AG04450 (cell line): ENCODE data around the gene EIF2D. TPM values are rescaled to one million over a fixed set of nuclear protein-coding genes. Genes with fewer than 3 reads are reported as not detected.
A peak's percentile ranks its signal among the peaks of the same experiment; 100 is the strongest.

ENCODE experiments used
- CTCF ChIA-PET: fragments of 300-600, 350-600 bp; formaldehyde crosslinking; extraction: SDS; loops from one replicate; lab custom pipeline; 2022; ENCODE audit warnings: antibody characterized with exemption, inconsistent platforms; lab: Charles Lee
- POLR2A ChIA-PET: fragments of 350-600 bp; formaldehyde crosslinking; extraction: SDS; loops from one replicate; lab custom pipeline; 2021; ENCODE audit warnings: antibody characterized with exemption, inconsistent platforms; lab: Yijun Ruan, JAX
- DNase-seq: peaks from one replicate; pipeline ENCODE4 v3.0.0-alpha.2; 2011; ENCODE audit warnings: low read depth, low spot score
- H3K27ac ChIP-seq: one replicate; pipeline ENCODE4 v1.5.1; 2012; ENCODE audit warnings: low read depth, low read length, control low read depth
- H3K27me3 ChIP-seq: one replicate; pipeline ENCODE4 v1.6.0; 2012; ENCODE audit warnings: low read length; ENCODE audit not compliant: control insufficient read depth, insufficient read depth
- H3K4me3 ChIP-seq: 2 replicates; pipeline ENCODE4 v1.5.1; 2011; ENCODE audit warnings: mild to moderate bottlenecking, low read depth, low read length, control low read depth
- H3K9me3 ChIP-seq: 2 replicates; pipeline ENCODE4 v1.5.1; 2012; ENCODE audit warnings: low read length; ENCODE audit not compliant: control insufficient read depth, insufficient read depth
- polyA plus RNA-seq: library from polyadenylated mRNA; depleted of rRNA; stranded (reverse); fragments of >200 nt; gene quantifications from 2 replicates; pipeline ENCODE4 v1.2.3, GENCODE V29; 2011
- TF ChIP-seq, protein P1 (sequence below): IDR thresholded peaks from 2 replicates; pipeline ENCODE4 v1.5.1; 2011; ENCODE audit warnings: low read depth, low read length, control low read depth, inconsistent platforms

The EIF2D gene
- polyA plus RNA-seq, 1 experiment: 74.0 TPM

DNA sequence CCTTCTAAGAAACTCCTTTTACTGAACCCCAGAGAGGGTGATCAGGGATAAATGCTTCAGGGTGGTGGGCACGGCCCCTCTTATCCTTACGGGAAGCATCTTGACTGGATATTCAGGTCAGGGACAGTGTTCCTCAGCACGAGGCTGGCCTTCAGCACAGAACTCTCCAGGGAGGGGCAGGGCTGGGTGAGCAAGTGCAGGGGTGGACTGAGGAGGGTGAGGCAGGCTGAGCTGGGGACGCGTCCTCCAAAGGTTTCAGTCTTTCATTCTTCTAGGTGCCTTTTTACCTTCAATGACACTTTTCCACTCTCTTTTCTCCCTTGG, 52.6 kb downstream of the EIF2D start:
- no peak for DNase-seq
- H3K9me3 ChIP-seq: no peaks in the 10 kb centered on the region
- TF ChIP-seq, protein P1, sequence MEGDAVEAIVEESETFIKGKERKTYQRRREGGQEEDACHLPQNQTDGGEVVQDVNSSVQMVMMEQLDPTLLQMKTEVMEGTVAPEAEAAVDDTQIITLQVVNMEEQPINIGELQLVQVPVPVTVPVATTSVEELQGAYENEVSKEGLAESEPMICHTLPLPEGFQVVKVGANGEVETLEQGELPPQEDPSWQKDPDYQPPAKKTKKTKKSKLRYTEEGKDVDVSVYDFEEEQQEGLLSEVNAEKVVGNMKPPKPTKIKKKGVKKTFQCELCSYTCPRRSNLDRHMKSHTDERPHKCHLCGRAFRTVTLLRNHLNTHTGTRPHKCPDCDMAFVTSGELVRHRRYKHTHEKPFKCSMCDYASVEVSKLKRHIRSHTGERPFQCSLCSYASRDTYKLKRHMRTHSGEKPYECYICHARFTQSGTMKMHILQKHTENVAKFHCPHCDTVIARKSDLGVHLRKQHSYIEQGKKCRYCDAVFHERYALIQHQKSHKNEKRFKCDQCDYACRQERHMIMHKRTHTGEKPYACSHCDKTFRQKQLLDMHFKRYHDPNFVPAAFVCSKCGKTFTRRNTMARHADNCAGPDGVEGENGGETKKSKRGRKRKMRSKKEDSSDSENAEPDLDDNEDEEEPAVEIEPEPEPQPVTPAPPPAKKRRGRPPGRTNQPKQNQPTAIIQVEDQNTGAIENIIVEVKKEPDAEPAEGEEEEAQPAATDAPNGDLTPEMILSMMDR: no peak
- no peak overlapping the region for H3K4me3 ChIP-seq
- POLR2A ChIA-PET: no interaction called here
- H3K27me3 ChIP-seq: peaks cover 5% of the 10 kb centered on the region
- no peak overlapping the region for H3K27ac ChIP-seq
- CTCF ChIA-PET: interaction anchor here (3.5 kb wide), 1 partner anchor 15 kb away, joined by 27 read pairs; no protein-coding TSS in a partner anchor

DNA sequence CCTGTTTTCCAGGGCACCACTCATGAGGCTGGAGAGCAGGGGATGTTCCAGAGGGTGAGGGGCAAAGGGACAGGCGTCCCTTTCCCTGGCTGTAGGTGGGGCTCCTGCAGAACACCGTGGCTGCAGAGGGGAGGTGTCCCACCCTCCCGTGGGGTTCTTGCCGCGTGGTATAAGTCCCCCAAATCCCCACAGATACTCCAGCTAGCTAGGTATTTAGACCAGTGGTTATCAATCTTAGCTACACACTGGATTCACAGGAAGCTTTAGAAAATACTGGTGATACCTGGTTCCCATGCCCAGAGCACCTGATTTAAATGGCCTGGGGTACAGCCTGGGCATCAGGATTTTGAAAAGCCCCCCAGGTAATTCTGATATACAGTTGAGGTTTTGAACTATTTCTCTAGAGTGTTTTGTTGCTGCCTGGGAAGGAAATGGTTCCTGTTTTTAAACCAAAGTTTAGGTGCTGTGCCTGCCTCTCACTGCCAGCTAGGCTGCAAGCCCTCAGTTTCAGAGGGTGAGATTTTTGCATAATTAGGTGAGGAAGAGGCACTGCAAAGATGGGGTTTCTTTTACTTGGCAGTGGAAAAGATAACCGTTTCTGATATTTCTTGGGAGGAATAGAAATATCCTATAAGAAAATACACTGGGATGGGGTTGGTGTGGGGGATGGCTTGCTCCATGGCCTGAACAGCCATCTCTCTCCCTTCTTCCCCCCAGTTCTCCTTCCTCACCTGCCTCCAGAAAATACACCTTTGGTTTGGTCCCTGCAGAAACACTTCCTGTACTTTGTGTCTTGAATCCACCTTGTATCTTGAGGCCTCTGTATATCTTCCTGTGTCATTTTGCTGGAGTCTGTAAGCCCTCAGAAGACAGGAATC, 53.2 kb downstream of the EIF2D start:
- POLR2A ChIA-PET: no interaction called here
- DNase-seq: no peak
- Histone ChIP-seq H3K4me3 (no peak overlapping the region), H3K27ac (no peak overlapping the region), H3K27me3 (peaks cover 5% of the 10 kb centered on the region), H3K9me3 (no peaks in the 10 kb centered on the region)
- TF ChIP-seq, protein P1: no peak
- CTCF ChIA-PET: interaction anchor here (1.2 to 3.5 kb wide), 2 partner anchors 14 to 24 kb away, joined by 5 to 27 read pairs; no protein-coding TSS in a partner anchor

DNA sequence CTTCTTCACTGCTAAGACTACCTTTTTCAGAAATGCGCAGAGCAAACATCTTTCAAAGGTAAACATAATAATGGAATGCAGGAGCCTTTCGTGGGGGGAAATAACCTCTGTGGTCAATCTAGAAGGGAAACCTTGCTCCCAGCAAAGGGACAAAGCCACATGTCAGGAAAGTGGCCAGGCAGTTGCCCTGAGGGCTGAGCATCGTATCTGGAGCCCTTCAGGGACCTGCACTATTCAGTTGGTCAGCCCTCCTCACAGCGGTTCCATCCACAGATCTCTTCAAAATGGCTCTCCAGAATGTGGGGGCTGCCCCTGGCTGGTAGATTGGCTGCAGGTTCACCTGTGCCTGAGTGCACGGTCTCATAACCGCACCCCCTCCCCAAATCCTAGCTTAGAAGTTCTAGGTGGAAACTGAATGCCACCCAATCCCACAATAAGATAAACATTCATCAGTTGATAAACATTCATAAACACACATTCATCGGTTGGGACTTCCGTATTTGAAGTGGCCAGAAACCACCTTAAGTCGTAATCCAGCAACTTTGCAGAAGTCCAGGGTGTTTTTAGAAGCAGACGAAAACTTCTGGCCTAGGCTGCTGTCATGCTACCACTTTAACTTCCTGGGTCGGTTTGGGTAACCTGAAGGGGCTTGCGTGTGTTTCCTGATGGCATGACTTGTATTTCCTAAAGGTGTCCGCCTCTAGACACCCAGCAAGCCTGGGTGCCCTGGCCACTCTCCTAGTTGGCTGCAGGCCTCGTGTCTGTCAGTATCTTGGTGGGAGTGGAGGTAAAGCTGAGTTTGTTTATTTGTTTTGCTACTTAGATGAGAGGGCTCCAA, 54.4 kb downstream of the EIF2D start:
- TF ChIP-seq, protein P1: no peak
- Histone ChIP-seq H3K27me3 (peaks cover 5% of the 10 kb centered on the region), H3K27ac (no peak overlapping the region), H3K4me3 (peak overlapping the region; percentile 54), H3K9me3 (no peaks in the 10 kb centered on the region)
- DNase-seq: no peak
- ChIA-PET CTCF (interaction anchor here (1.0 to 3.5 kb wide), 3 partner anchors 13 to 55 kb away, joined by 3 to 27 read pairs (median 5); no protein-coding TSS in a partner anchor), POLR2A (no interaction called here)

DNA sequence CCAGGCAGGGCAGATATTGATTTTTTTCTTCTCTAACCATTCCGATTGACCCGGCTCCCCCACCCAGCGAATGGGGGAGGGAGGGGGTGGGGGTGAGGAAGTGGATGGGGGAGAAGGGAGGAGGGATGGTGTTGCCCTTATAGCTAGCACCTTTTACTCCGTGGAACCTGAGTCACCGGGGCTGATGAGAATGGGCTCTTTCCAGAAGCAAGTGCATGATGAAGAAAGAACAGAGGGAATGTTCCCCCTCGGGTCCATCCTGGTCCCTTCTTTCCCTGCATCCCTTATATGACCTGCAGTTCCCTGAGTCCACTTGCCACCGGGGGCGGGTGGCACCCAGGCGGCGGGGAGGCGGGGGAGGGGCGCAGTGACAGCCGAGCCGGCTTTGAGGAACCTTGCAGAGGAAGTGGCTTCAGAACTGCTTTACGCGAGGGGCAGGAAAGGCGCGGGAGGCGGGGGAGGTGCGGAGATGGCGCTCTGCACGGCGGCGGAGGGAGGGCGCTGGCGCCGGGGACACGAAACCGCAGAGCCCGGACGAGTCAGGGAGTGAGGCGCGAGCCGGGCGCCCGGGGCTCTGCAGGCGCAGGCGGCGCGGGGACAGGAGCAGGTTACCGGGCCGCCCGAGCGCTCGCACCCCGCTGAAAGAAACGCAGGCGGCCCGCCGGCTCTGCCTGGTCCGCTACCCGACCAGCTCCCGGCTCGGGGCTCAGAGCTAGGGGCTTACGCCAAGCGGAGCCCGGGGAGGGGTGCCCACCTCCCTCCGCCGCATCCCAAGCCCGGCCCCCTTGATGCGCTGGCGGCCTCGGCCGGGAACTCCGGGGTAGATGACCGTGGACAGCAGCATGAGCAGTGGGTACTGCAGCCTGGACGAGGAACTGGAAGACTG, 55.3 kb downstream of the EIF2D start:
- CTCF ChIA-PET: interaction anchor here (1.0 to 4.5 kb wide), 4 partner anchors 12 to 56 kb away, joined by 3 to 79 read pairs (median 19); no protein-coding TSS in a partner anchor
- TF ChIP-seq, protein P1: no peak
- DNase-seq: no peak
- H3K4me3 ChIP-seq: peak overlapping the region; percentile 54
- H3K27me3 ChIP-seq: peaks cover 13% of the 10 kb centered on the region
- POLR2A ChIA-PET: no interaction called here
- H3K27ac ChIP-seq: no peak overlapping the region
- H3K9me3 ChIP-seq: no peaks in the 10 kb centered on the region
